Activated CD8-positive, alpha-beta T cell treated with anti-CD3 and anti-CD28 coated beads for 36 hours (primary cell): ENCODE data around the gene RFX1. TPM values are rescaled to one million over a fixed set of nuclear protein-coding genes. Genes with fewer than 3 reads are reported as not detected.
A peak's percentile ranks its signal among the peaks of the same experiment; 100 is the strongest.

ENCODE experiments used
- ATAC-seq: fragments of 200-7000 bp; cut with Tn5 transposase; one replicate; pipeline ENCODE4 v1.10.0; 2021; ENCODE audit warnings: mild to moderate bottlenecking, moderate library complexity
- CTCF ChIA-PET: fragments of 350-600 bp; sonication (Branson Sonifier 250); formaldehyde crosslinking; loops from one replicate; lab custom pipeline; 2021; ENCODE audit warnings: antibody characterized with exemption; lab: Charles Lee
- POLR2A ChIA-PET: fragments of 350-600 bp; sonication (Branson Sonifier 250); formaldehyde crosslinking; loops from one replicate; lab custom pipeline; 2021; ENCODE audit warnings: antibody characterized with exemption; lab: Charles Lee
- DNase-seq: peaks from one replicate; pipeline ENCODE4 v3.0.0-alpha.2; 2020
- H3K27ac Mint-ChIP-seq: one replicate; pipeline ENCODE4 v1.8.0; 2021; ENCODE audit warnings: mild to moderate bottlenecking, mixed read lengths
- H3K27me3 Mint-ChIP-seq: one replicate; pipeline ENCODE4 v1.8.0; 2021; ENCODE audit warnings: mixed read lengths
- H3K36me3 Mint-ChIP-seq: one replicate; pipeline ENCODE4 v1.8.0; 2021; ENCODE audit warnings: low read depth, mixed read lengths
- H3K4me1 Mint-ChIP-seq: one replicate; pipeline ENCODE4 v1.8.0; 2021; ENCODE audit warnings: low read depth, mixed read lengths
- H3K4me3 Mint-ChIP-seq: one replicate; pipeline ENCODE4 v1.8.0; 2021; ENCODE audit warnings: mild to moderate bottlenecking, moderate library complexity, mixed read lengths
- H3K9me3 Mint-ChIP-seq: one replicate; pipeline ENCODE4 v1.8.0; 2021; ENCODE audit warnings: mixed read lengths
- CTCF ChIP-seq: fragments of 200-600 bp; IDR thresholded peaks from one replicate; pipeline ENCODE4 v1.8.0; 2022; ENCODE audit warnings: antibody characterized with exemption, mild to moderate bottlenecking
- intact Hi-C: fragments of 100-400 bp; cut with micrococcal nuclease; formaldehyde crosslinking; loops from one replicate; pipeline ENCODE4 v1.10.0; 2022
- total RNA-seq, 2 experiments: library from RNA; stranded (reverse); gene quantifications; one replicate each; pipeline ENCODE4 v1.2.3, GENCODE V29; 2021

RFX1 gene
- total RNA-seq, 2 experiments from 2014 or later: 13.3 to 14.1 TPM

- peaks cover 13% of the 10 kb centered on the region for H3K4me1 Mint-ChIP-seq
- DNase-seq: peak; percentile 13
- POLR2A ChIA-PET: interaction anchor here (0.6 to 1.5 kb wide), 8 partner anchors 19 to 1042 kb away, joined by 3 to 6 read pairs (median 3); partner anchors contain the start of gene IL27RA
- peak overlapping the region; percentile 80 for H3K27ac Mint-ChIP-seq
- no peaks in the 10 kb centered on the region for H3K27me3 Mint-ChIP-seq
- peak overlapping the region; percentile 94 for H3K4me3 Mint-ChIP-seq
- intact Hi-C loops: no loop called here
- no peaks in the 10 kb centered on the region for H3K9me3 Mint-ChIP-seq
- TF ChIP-seq CTCF: no peak
- H3K36me3 Mint-ChIP-seq: peaks cover 8% of the 10 kb centered on the region
- ATAC-seq: no peak
- CTCF ChIA-PET: interaction anchor here (0.9 to 1.5 kb wide), 5 partner anchors 78 to 150 kb away, joined by 3 to 7 read pairs (median 5); partner anchors contain the start of genes IL27RA and MISP3
These were observed 53.1 kb downstream of the RFX1 start for GRCh38 chr19:13952931-13953531.

- POLR2A ChIA-PET: interaction anchor here (0.9 to 1.5 kb wide), 7 partner anchors 14 to 80 kb away, joined by 3 to 6 read pairs (median 4); partner anchors contain the start of genes IL27RA and PODNL1
- Mint-ChIP-seq H3K4me1 (peaks cover 13% of the 10 kb centered on the region), H3K36me3 (peaks cover 8% of the 10 kb centered on the region), H3K27ac (peak within 1 kb of the TSS; percentile 90), H3K27me3 (no peaks in the 10 kb centered on the region), H3K9me3 (no peaks in the 10 kb centered on the region), H3K4me3 (peak within 1 kb of the TSS; percentile 94)
- intact Hi-C loops: no loop called here
- DNase-seq: peak; percentile 99
- CTCF ChIA-PET: interaction anchor here (0.8 to 1.5 kb wide), 6 partner anchors 8 to 106 kb away, joined by 3 to 7 read pairs (median 4); partner anchors contain the start of gene IL27RA
- peak; percentile 99 for ATAC-seq
- no peak for TF ChIP-seq CTCF
These were observed 53.8 kb downstream of the RFX1 start, which contains the start of gene DCAF15 for GRCh38 chr19:13952154-13952930. Gene DCAF15, plus strand, starts transcription at chr19:13952509. Its CDS starts 4 bp downstream, at chr19:13952513.

GRCh38 chr19:13951799-13952153, 54.3 kb downstream of the RFX1 start:
- CTCF ChIA-PET: interaction anchor here (0.8 to 1.3 kb wide), 4 partner anchors 8 to 106 kb away, joined by 3 to 5 read pairs (median 4); partner anchors contain the start of gene IL27RA
- Mint-ChIP-seq H3K4me3 (peak overlapping the region; percentile 94), H3K9me3 (no peaks in the 10 kb centered on the region), H3K27me3 (no peaks in the 10 kb centered on the region), H3K36me3 (peaks cover 8% of the 10 kb centered on the region), H3K27ac (peak overlapping the region; percentile 83), H3K4me1 (peaks cover 13% of the 10 kb centered on the region)
- no peak for DNase-seq
- intact Hi-C loops: no loop called here
- TF ChIP-seq CTCF: no peak
- peak; percentile 3 for ATAC-seq
- POLR2A ChIA-PET: interaction anchor here (1.1 to 1.5 kb wide), 4 partner anchors 13 to 80 kb away, joined by 3 to 6 read pairs (median 4); partner anchors contain the start of gene PODNL1

GRCh38 chr19:13951043-13951442, 55.1 kb downstream of the RFX1 start:
- DNase-seq (no peak), ATAC-seq (no peak)
- Mint-ChIP-seq H3K9me3 (no peaks in the 10 kb centered on the region), H3K4me1 (peaks cover 13% of the 10 kb centered on the region), H3K27me3 (no peaks in the 10 kb centered on the region), H3K36me3 (peaks cover 6% of the 10 kb centered on the region), H3K4me3 (no peak overlapping the region), H3K27ac (no peak overlapping the region)
- CTCF ChIA-PET: interaction anchor here (1.1 kb wide), 1 partner anchor 9 kb away, joined by 5 read pairs; no protein-coding TSS in a partner anchor
- TF ChIP-seq CTCF: no peak
- intact Hi-C loops: no loop called here
- POLR2A ChIA-PET: no interaction called here
